SK-N-MC (cell line): ENCODE data around the gene PKN3.

Experiments used
- EZH2 ChIP-seq: fragments of 200-600 bp; sonication (generic); IDR thresholded peaks from one replicate; pipeline ENCODE4 v1.6.1; 2017; ENCODE audit warnings: antibody characterized with exemption
- FOXP2 ChIP-seq: optimal IDR thresholded peaks from 2 replicates; pipeline ENCODE3; 2011; ENCODE audit warnings: mild to moderate bottlenecking, moderate library complexity; ENCODE audit not compliant: insufficient read depth; ENCODE audit errors: extremely low read length, control extremely low read depth
- POLR2AphosphoS5 ChIP-seq: IDR thresholded peaks from 2 replicates; pipeline ENCODE4 v1.6.1; 2012; ENCODE audit warnings: mild to moderate bottlenecking, low read depth, low read length, borderline replicate concordance

DNA sequence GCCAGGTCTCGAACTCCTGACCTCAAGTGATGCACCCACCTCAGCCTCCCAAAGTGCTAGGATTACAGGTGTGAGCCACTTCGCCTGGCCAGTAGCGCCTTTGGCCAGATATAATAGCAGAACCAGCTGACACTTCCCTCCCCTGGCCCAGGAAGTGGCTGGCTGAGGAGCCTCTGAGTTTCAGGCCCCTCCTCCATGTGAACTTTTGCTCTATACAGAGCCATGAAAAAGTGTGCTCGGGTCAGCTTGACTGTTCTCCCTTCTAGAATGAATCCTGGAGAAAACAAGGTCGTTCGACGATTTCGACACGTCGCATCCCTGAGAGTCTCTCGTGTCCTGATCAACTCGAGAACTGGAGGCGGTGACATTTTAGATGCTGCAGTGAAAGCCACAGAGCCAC, 30.3 kb downstream of the PKN3 start:
- TF ChIP-seq POLR2AphosphoS5 (no peak), EZH2 (no peak), FOXP2 (no peak)
